Heart left ventricle (tissue), 13 donors: ENCODE results near the gene SCFD2.

Source experiments
- POLR2A ChIP-seq, 2 donors: fragments of 450-650 bp; IDR thresholded peaks; one replicate each; pipeline ENCODE4 v1.6.1; 2017; ENCODE audit warnings: antibody characterized with exemption in 2 of 2, mild to moderate bottlenecking in 2 of 2, moderate library complexity in 2 of 2
- TF ChIP-seq, protein P1 (sequence below), 12 donors: fragments of 200-600 bp; sonication (generic) in 4 of 12; IDR thresholded peaks; one replicate each; pipeline versions ENCODE4 v1.5.0 to v1.8.0; 2018 to 2022; ENCODE audit warnings: antibody characterized with exemption in 12 of 12, mild to moderate bottlenecking in 5 of 12
- donor health status: ischemic (EF 13 %, LVEDD 7.1; RV severe dilation, severe dysfunction).
- donor health status: DM: no; HTN: yes; CAD: no.
- donor health status: DM: no; HTN: no; CAD: no.
- donor health status: ischemic (EF 25% LVEDD 6.9; RV normal size, moderate dysfunction).
- donor health status: ischemic (EF 25% LVEDD 5.7; RV mildly dilated, moderate dysfunction).
- donor health status: ischemic (EF 35%, LVEDD 5.7; RV mildly dilated, moderate dysfunction).
- donor health status: nonischemic (EF 11% LVEDD 7.7; RV severe dilation, severe dysfunction).
- donor health status: DM: yes; HTN: yes; CAD: no.
- donor health status: PGD.
- donor health status: ischemic (EF 29% LVEDD 5.4; RV normal size, mild dysfunction).
- donor health status: nonischemic (EF 23%, LVEDD 6.1; RV moderate dilation, normal function).

DNA sequence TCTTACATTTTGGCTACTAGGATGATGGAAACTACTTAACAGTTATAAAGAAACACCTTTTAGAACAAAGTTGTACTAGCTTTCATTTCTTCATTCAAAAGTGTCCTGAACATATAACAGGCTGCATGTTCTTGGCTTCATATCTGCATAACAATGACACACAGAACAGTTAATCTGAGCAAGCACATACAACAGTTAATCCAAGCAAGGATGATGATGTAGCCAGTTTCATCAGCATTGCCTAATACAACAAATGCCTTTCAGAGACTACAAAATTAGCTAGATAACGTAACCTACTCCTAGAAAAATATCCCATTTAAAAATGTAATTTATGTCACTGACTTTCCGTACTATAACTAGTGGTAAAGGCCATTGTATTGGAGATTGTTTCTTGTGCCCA, 182.1 kb downstream of the SCFD2 start:
- TF ChIP-seq, protein P1, sequence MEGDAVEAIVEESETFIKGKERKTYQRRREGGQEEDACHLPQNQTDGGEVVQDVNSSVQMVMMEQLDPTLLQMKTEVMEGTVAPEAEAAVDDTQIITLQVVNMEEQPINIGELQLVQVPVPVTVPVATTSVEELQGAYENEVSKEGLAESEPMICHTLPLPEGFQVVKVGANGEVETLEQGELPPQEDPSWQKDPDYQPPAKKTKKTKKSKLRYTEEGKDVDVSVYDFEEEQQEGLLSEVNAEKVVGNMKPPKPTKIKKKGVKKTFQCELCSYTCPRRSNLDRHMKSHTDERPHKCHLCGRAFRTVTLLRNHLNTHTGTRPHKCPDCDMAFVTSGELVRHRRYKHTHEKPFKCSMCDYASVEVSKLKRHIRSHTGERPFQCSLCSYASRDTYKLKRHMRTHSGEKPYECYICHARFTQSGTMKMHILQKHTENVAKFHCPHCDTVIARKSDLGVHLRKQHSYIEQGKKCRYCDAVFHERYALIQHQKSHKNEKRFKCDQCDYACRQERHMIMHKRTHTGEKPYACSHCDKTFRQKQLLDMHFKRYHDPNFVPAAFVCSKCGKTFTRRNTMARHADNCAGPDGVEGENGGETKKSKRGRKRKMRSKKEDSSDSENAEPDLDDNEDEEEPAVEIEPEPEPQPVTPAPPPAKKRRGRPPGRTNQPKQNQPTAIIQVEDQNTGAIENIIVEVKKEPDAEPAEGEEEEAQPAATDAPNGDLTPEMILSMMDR (IDR thresholded peaks at IDR 0.05): no peak
- TF ChIP-seq POLR2A (IDR thresholded peaks at IDR 0.05): no peak
